Endothelial cell of umbilical vein (primary cell): ENCODE measurements around the gene NR1H4. TPM values are rescaled to one million over a fixed set of nuclear protein-coding genes. Genes with fewer than 3 reads are reported as not detected.

Experiments
- BruUV-seq: library from RNA; stranded (reverse); fragments of 400-500 nt; replicated peaks from 2 replicates; lab custom pipeline; 2021; lab: Mats Ljungman, UMichigan
- CTCF ChIA-PET: fragments of 300-600, 350-600 bp; sonication (Branson Sonifier 250); formaldehyde crosslinking; loops from one replicate; lab custom pipeline; 2021; ENCODE audit warnings: antibody characterized with exemption, inconsistent platforms; lab: Charles Lee
- POLR2A ChIA-PET: fragments of 300-600, 350-600 bp; sonication (Branson Sonifier 250); formaldehyde crosslinking; loops from one replicate; lab custom pipeline; 2021; ENCODE audit warnings: antibody characterized with exemption, inconsistent platforms; lab: Charles Lee
- DNase-seq: peaks from one replicate; pipeline ENCODE4 v3.0.0-alpha.2; 2011; ENCODE audit warnings: low read depth, low spot score
- FAIRE-seq: peaks from 2 replicates; lab custom pipeline; 2011; peaks lifted over from hg19 to GRCh38; lab: Jason Lieb, UNC
- H2AFZ ChIP-seq: 2 replicates; pipeline ENCODE4 v1.6.0; 2012; ENCODE audit warnings: low read depth, low read length, control low read depth, inconsistent platforms
- H3K27ac ChIP-seq: 2 replicates; pipeline ENCODE4 v1.5.1; 2011; ENCODE audit warnings: low read depth, mild to moderate bottlenecking, control low read depth, low read length, moderate library complexity; ENCODE audit not compliant: insufficient read depth
- H3K27me3 ChIP-seq, 2 experiments: 2 replicates each; pipeline versions ENCODE4 v1.6.0 to v1.6.1; 2011; ENCODE audit warnings: low read length in 2 of 2, mixed read lengths in 1 of 2; ENCODE audit not compliant: control insufficient read depth in 2 of 2, insufficient read depth in 2 of 2
- H3K36me3 ChIP-seq, 2 experiments: 2 replicates in 1 of 2; 3 replicates in 1 of 2; pipeline ENCODE4 v1.5.1; 2011; ENCODE audit warnings: low read length in 2 of 2, mild to moderate bottlenecking in 1 of 2, moderate library complexity in 1 of 2; ENCODE audit not compliant: control insufficient read depth in 2 of 2, insufficient read depth in 2 of 2; ENCODE audit errors: extremely low read depth in 1 of 2
- H3K4me1 ChIP-seq: 3 replicates; pipeline ENCODE4 v1.5.1; 2011; ENCODE audit warnings: mild to moderate bottlenecking, low read length; ENCODE audit not compliant: control insufficient read depth, insufficient read depth; ENCODE audit errors: extremely low read depth
- H3K4me2 ChIP-seq: 2 replicates; pipeline ENCODE4 v1.6.1; 2011; ENCODE audit warnings: low read length, control low read depth, mixed read lengths; ENCODE audit not compliant: insufficient read depth
- H3K4me3 ChIP-seq, 3 experiments: fragments of 200-600 bp in 1 of 3; sonication (generic), shearing (Covaris generic) in 1 of 3; replicated peaks in 1 of 3; 2 replicates each; pipeline ENCODE4 v1.5.1; 2011 to 2016; ENCODE audit warnings: control low read depth in 3 of 3, low read length in 3 of 3, mild to moderate bottlenecking in 2 of 3, inconsistent platforms in 1 of 3, low read depth in 1 of 3, moderate library complexity in 1 of 3; ENCODE audit not compliant: insufficient read depth in 1 of 3
- H3K79me2 ChIP-seq: 2 replicates; pipeline ENCODE4 v1.6.0; 2012; ENCODE audit warnings: low read length, inconsistent platforms; ENCODE audit not compliant: control insufficient read depth, insufficient read depth
- H3K9ac ChIP-seq: replicated peaks from 2 replicates; pipeline ENCODE3; 2011; ENCODE audit warnings: low read length, control low read depth; ENCODE audit not compliant: insufficient read depth; ENCODE audit errors: extremely low read depth
- H3K9me1 ChIP-seq: replicated peaks from 3 replicates; pipeline ENCODE4 v1.6.0; 2011; ENCODE audit warnings: mild to moderate bottlenecking, low read length; ENCODE audit not compliant: control insufficient read depth, insufficient read depth; ENCODE audit errors: extremely low read depth
- H3K9me3 ChIP-seq: replicated peaks from 2 replicates; pipeline ENCODE4 v1.5.1; 2012; ENCODE audit warnings: low read length, inconsistent platforms; ENCODE audit not compliant: control insufficient read depth, insufficient read depth
- H4K20me1 ChIP-seq: replicated peaks from 2 replicates; pipeline ENCODE3; 2011; ENCODE audit warnings: mild to moderate bottlenecking, low read length; ENCODE audit not compliant: control insufficient read depth, insufficient read depth; ENCODE audit errors: extremely low read depth
- EZH2 ChIP-seq: IDR thresholded peaks from 2 replicates; pipeline ENCODE4 v1.6.1; 2012; ENCODE audit warnings: borderline replicate concordance, low read depth, mild to moderate bottlenecking, moderate library complexity, low read length, inconsistent platforms; ENCODE audit not compliant: severe bottlenecking
- FOS ChIP-seq: IDR thresholded peaks from 2 replicates; pipeline ENCODE4 v1.6.1; 2011; ENCODE audit warnings: mild to moderate bottlenecking, low read length, moderate library complexity, borderline replicate concordance; ENCODE audit not compliant: insufficient read depth
- GATA2 ChIP-seq: IDR thresholded peaks from 2 replicates; pipeline ENCODE4 v1.7.0; 2011; ENCODE audit warnings: low read depth, mild to moderate bottlenecking, moderate library complexity, mixed read lengths, low read length; ENCODE audit not compliant: insufficient read length, insufficient read depth
- JUN ChIP-seq: IDR thresholded peaks from 2 replicates; pipeline ENCODE4 v1.6.1; 2011; ENCODE audit warnings: borderline replicate concordance, low read depth; ENCODE audit not compliant: insufficient read length, insufficient read depth
- MYC ChIP-seq: IDR thresholded peaks from one replicate; pipeline ENCODE4 v1.6.1; 2011; ENCODE audit warnings: mild to moderate bottlenecking, low read depth, low read length
- POLR2A ChIP-seq: IDR thresholded peaks from 2 replicates; pipeline ENCODE4 v1.6.1; 2012; ENCODE audit warnings: low read depth, mild to moderate bottlenecking, control low read depth, low read length
- POLR2AphosphoS5 ChIP-seq: IDR thresholded peaks from 2 replicates; pipeline ENCODE4 v1.6.1; 2012; ENCODE audit warnings: low read depth, mild to moderate bottlenecking, control low read depth, low read length, moderate library complexity; ENCODE audit not compliant: insufficient read depth
- dilution Hi-C: fragments of 300-500 bp; cut with MboI; formaldehyde crosslinking; loops from one replicate; pipeline ENCODE4 v1.15.0; 2019; ENCODE audit warnings: low sequenced_read_pairs; ENCODE audit not compliant: extremely low pct_ligation_motif_present
- intact Hi-C: fragments of 100-400 bp; cut with micrococcal nuclease; formaldehyde crosslinking; loops from one replicate; pipeline ENCODE4 v1.10.0; 2022
- polyA plus RNA-seq, 4 experiments: library from polyadenylated mRNA; depleted of rRNA in 3 of 4; stranded (reverse) in 3 of 4; unstranded in 1 of 4; fragments of >200 nt; gene quantifications; 2 replicates each; pipeline versions ENCODE4 v1.2.1 to v1.2.3, GENCODE V29; 2011 to 2012; ENCODE audit warnings: missing spikeins in 1 of 4
- total RNA-seq: library from RNA; stranded (reverse); gene quantifications from 2 replicates; pipeline ENCODE4 v1.2.3, GENCODE V29; 2021
- TF ChIP-seq, protein P1 (sequence below), 2 donors: IDR thresholded peaks; 1 replicate in 1 of 2; 2 replicates in 1 of 2; pipeline ENCODE4 v1.5.1; 2011; ENCODE audit warnings: low read length in 2 of 2, mild to moderate bottlenecking in 2 of 2, moderate library complexity in 2 of 2, control low read depth in 1 of 2, inconsistent platforms in 1 of 2, low read depth in 1 of 2; ENCODE audit not compliant: insufficient read depth in 1 of 2; ENCODE audit errors: extremely low read depth in 1 of 2
- TF ChIP-seq, protein P2 (sequence below): IDR thresholded peaks from 2 replicates; pipeline ENCODE4 v1.6.1; 2011; ENCODE audit not compliant: insufficient read depth, insufficient read length

NR1H4 gene
- total and polyA plus RNA-seq, 2 donors (not counting 3 experiments of a cell fraction or from before 2014, with no cell fraction given), result not detected

DNA sequence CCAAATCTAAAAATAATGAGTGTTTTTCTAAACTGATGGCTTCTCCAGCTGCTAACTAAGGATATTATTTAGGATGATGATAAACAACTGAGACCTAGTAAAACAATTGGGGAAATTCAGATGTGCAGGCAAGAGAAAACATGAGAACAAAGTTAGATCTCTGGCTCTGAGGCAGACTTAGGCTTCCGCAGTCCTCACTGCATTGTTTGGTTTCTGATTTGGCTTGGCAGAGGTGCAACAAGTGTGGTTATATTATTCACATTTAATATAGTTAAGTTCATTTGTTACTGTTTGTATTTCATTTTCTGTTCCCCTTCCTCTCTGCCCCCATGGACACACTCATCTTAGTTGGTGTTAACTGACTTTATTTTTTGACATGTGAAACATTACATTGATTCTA, 30.2 kb upstream of the NR1H4 start:
- ChIA-PET POLR2A (no interaction called here), CTCF (interaction anchor here (1.0 kb wide), 1 partner anchor 39 kb away, joined by 4 read pairs; no protein-coding TSS in a partner anchor)
- Histone ChIP-seq H3K36me3 (no peaks in the 10 kb centered on the region), H2AFZ (no peak overlapping the region), H4K20me1 (no peaks in the 10 kb centered on the region), H3K27ac (no peak overlapping the region), H3K79me2 (no peaks in the 10 kb centered on the region), H3K27me3 (no peaks in the 10 kb centered on the region), H3K9me1 (no peaks in the 10 kb centered on the region), H3K4me2 (no peak overlapping the region), H3K4me1 (no peaks in the 10 kb centered on the region), H3K4me3 (no peak overlapping the region), H3K9ac (no peak overlapping the region), H3K9me3 (no peaks in the 10 kb centered on the region)
- DNase-seq (no peak), FAIRE-seq (no peak)
- no TSS peak for BruUV-seq
- intact Hi-C loops (no loop called here), dilution Hi-C loops (no loop called here)
- TF ChIP-seq, protein P1, sequence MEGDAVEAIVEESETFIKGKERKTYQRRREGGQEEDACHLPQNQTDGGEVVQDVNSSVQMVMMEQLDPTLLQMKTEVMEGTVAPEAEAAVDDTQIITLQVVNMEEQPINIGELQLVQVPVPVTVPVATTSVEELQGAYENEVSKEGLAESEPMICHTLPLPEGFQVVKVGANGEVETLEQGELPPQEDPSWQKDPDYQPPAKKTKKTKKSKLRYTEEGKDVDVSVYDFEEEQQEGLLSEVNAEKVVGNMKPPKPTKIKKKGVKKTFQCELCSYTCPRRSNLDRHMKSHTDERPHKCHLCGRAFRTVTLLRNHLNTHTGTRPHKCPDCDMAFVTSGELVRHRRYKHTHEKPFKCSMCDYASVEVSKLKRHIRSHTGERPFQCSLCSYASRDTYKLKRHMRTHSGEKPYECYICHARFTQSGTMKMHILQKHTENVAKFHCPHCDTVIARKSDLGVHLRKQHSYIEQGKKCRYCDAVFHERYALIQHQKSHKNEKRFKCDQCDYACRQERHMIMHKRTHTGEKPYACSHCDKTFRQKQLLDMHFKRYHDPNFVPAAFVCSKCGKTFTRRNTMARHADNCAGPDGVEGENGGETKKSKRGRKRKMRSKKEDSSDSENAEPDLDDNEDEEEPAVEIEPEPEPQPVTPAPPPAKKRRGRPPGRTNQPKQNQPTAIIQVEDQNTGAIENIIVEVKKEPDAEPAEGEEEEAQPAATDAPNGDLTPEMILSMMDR (IDR thresholded peaks at IDR 0.05; ENCODE audit: extremely low read depth in 1 of 2, insufficient read depth in 1 of 2, low read depth in 1 of 2, low read length in 2 of 2), result no peak
- no peak for TF ChIP-seq POLR2AphosphoS5
- no peak for TF ChIP-seq FOS

DNA sequence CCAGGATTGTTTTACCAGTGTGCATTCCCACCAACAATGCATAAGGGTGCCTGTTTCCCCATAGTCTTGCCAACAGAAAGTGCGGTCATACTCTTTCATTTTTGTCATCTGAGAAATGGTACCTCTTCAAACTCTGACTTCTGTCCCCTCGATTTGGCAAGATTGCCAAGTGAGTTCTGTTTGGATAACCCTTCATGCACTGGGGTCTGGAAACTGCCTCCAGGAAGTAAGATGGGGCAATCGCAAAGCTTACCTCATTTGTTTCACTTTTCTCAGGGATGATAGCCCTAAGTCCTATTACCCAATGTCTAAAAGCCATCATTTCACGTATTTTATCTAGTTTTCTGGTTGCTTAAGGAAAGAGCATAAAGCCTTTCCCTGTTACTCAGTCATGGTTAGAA, 28.6 kb upstream of the NR1H4 start:
- no peak overlapping the region for H3K27ac ChIP-seq
- H3K4me2 ChIP-seq, result no peak overlapping the region
- H3K36me3 ChIP-seq, result no peaks in the 10 kb centered on the region
- no peaks in the 10 kb centered on the region for H3K9me3 ChIP-seq
- H3K9ac ChIP-seq, result no peak overlapping the region
- dilution Hi-C loops (no loop called here), intact Hi-C loops (no loop called here)
- no peaks in the 10 kb centered on the region for H3K79me2 ChIP-seq
- no peak for DNase-seq
- H3K9me1 ChIP-seq, result no peaks in the 10 kb centered on the region
- ChIA-PET CTCF (interaction anchor here (1.3 kb wide), 1 partner anchor 9 kb away, joined by 3 read pairs; no protein-coding TSS in a partner anchor), POLR2A (no interaction called here)
- no peaks in the 10 kb centered on the region for H3K27me3 ChIP-seq
- FAIRE-seq, result no peak
- no TSS peak for BruUV-seq
- no peak overlapping the region for H3K4me3 ChIP-seq
- H3K4me1 ChIP-seq, result no peaks in the 10 kb centered on the region
- H2AFZ ChIP-seq, result no peak overlapping the region
- TF ChIP-seq, protein P2, sequence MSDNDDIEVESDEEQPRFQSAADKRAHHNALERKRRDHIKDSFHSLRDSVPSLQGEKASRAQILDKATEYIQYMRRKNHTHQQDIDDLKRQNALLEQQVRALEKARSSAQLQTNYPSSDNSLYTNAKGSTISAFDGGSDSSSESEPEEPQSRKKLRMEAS, result no peak
- no peak for TF ChIP-seq FOS
- TF ChIP-seq, protein P1 (IDR thresholded peaks at IDR 0.05; ENCODE audit: extremely low read depth in 1 of 2, insufficient read depth in 1 of 2, low read depth in 1 of 2, low read length in 2 of 2), result no peak
- TF ChIP-seq EZH2, result no peak
- TF ChIP-seq POLR2A, result no peak
- TF ChIP-seq MYC, result no peak
- no peak for TF ChIP-seq JUN
- no peak for TF ChIP-seq GATA2
- no peaks in the 10 kb centered on the region for H4K20me1 ChIP-seq
